Common myeloid progenitor, CD34-positive (primary cell): ENCODE results near the gene PIGM.

Experiments
- CTCF ChIA-PET: fragments of 350-600 bp; sonication (Branson Sonifier 250); formaldehyde crosslinking; loops from one replicate; lab custom pipeline; 2021; ENCODE audit warnings: antibody characterized with exemption; lab: Charles Lee
- POLR2A ChIA-PET: fragments of 350-600 bp; sonication (Branson Sonifier 250); formaldehyde crosslinking; loops from one replicate; lab custom pipeline; 2021; ENCODE audit warnings: antibody characterized with exemption; lab: Charles Lee
- DNase-seq, 3 donors: peaks; one replicate each; pipeline versions ENCODE4 v3.0.0 to v3.0.0-alpha.2; 2013
- H3K27ac ChIP-seq, 2 experiments: 1 replicate in 1 of 2; 2 replicates in 1 of 2; pipeline ENCODE4 v1.7.0; 2013; ENCODE audit warnings: inconsistent platforms in 2 of 2, low read length in 2 of 2, mild to moderate bottlenecking in 2 of 2, low read depth in 1 of 2, moderate library complexity in 1 of 2; ENCODE audit not compliant: severe bottlenecking in 2 of 2, insufficient read depth in 1 of 2, poor library complexity in 1 of 2
- H3K27me3 ChIP-seq, 5 experiments: replicated peaks in 2 of 5; 1 replicate in 3 of 5; 2 replicates in 2 of 5; pipeline versions ENCODE4 v1.6.1 to v1.7.0; 2013; ENCODE audit warnings: low read length in 4 of 5, mild to moderate bottlenecking in 2 of 5, moderate library complexity in 2 of 5, inconsistent platforms in 1 of 5; ENCODE audit not compliant: insufficient read depth in 5 of 5, control insufficient read depth in 4 of 5
- H3K36me3 ChIP-seq, 4 experiments: 1 replicate in 2 of 4; 2 replicates in 2 of 4; pipeline versions ENCODE4 v1.6.1 to v1.7.0; 2013; ENCODE audit warnings: low read length in 3 of 4, control low read depth in 1 of 4, mild to moderate bottlenecking in 1 of 4; ENCODE audit not compliant: control insufficient read depth in 4 of 4, insufficient read depth in 4 of 4
- H3K4me1 ChIP-seq, 4 experiments: 1 replicate in 3 of 4; 2 replicates in 1 of 4; pipeline versions ENCODE4 v1.6.1 to v1.7.1; 2013; ENCODE audit warnings: low read length in 3 of 4, mild to moderate bottlenecking in 3 of 4, control low read depth in 1 of 4, inconsistent platforms in 1 of 4, moderate library complexity in 1 of 4; ENCODE audit not compliant: control insufficient read depth in 4 of 4, insufficient read depth in 4 of 4; ENCODE audit errors: control extremely low read depth in 1 of 4
- H3K4me3 ChIP-seq, 7 experiments: 1 replicate in 4 of 7; 2 replicates in 3 of 7; pipeline versions ENCODE4 v1.5.1 to v1.7.0; 2013; ENCODE audit warnings: mild to moderate bottlenecking in 7 of 7, low read length in 6 of 7, moderate library complexity in 6 of 7, inconsistent platforms in 2 of 7, low read depth in 2 of 7, control low read depth in 1 of 7; ENCODE audit not compliant: insufficient read depth in 4 of 7, control insufficient read depth in 1 of 7; ENCODE audit errors: extremely low read depth in 1 of 7
- H3K9me3 ChIP-seq, 5 experiments: 1 replicate in 4 of 5; 2 replicates in 1 of 5; pipeline versions ENCODE4 v1.6.1 to v1.7.1; 2013; ENCODE audit warnings: low read length in 4 of 5, mild to moderate bottlenecking in 2 of 5, inconsistent platforms in 1 of 5, low read depth in 1 of 5, moderate library complexity in 1 of 5; ENCODE audit not compliant: control insufficient read depth in 4 of 5, insufficient read depth in 2 of 5; ENCODE audit errors: control extremely low read depth in 1 of 5
- WGBS: methylation state at CpG from one replicate; pipeline ENCODE4 v1.1.5; 2013; ENCODE audit not compliant: insufficient coverage; 5-methylcytosine and 5-hydroxymethylcytosine counted together

The PIGM gene

DNA sequence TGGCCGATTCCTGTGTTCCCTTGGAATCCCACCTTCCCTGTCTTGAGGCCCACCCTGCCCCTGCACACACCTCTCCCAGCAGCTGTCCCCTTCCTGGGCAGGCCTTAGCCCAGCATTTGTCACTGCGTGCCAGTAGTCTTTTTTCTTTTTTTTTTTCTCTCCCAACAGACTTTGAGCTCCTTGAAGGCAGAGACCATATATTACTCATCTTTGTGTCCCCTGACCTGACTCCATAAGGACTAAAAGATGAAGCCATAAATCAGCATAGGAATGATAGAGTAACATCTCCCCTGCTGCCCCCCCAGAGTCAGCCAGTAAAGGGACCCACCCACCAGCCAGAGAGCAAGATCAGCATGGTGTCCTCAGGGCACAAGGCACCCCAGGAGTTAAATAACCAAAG, 27.4 kb downstream of the PIGM start:
- H3K27me3 ChIP-seq, result no peaks in the 10 kb centered on the region
- 92% methylated on average over 1 of the region's 2 CpGs for WGBS
- ChIA-PET CTCF (interaction anchor here (0.8 to 2.7 kb wide), 13 partner anchors 10 to 206 kb away, joined by 3 to 8 read pairs (median 4); partner anchors contain the start of gene IGSF9), POLR2A (no interaction called here)
- H3K9me3 ChIP-seq, result no peaks in the 10 kb centered on the region
- H3K4me1 ChIP-seq, result no peaks in the 10 kb centered on the region
- H3K36me3 ChIP-seq, result no peaks in the 10 kb centered on the region
- no peak for DNase-seq
- no peak overlapping the region for H3K27ac ChIP-seq
- H3K4me3 ChIP-seq, result no peak overlapping the region

DNA sequence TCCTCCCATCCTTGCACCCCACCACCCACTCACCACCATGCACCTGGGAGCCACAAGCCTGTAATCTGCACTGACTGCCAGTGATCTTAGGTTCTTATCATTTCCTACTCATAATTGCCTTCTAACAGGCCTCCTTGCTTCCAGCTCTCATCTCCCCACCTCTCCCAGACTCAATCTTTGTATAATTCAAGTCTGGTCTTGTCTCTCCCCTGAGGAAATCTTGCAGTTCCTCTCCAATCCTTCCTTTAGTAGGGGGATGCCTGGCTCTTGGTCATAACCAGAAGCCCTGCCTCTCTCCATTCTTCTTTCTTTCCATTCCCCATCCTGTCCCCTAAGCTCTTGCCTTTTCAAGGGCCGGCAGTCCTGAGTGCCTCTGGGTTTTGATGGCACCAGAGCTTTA, 27.8 kb downstream of the PIGM start:
- no peak overlapping the region for H3K27ac ChIP-seq
- H3K36me3 ChIP-seq, result no peaks in the 10 kb centered on the region
- DNase-seq, result no peak
- 86% methylated on average over 1 of the region's 1 CpG for WGBS
- CTCF ChIA-PET, result interaction anchor here (0.8 to 2.7 kb wide), 14 partner anchors 11 to 205 kb away, joined by 3 to 8 read pairs (median 4); partner anchors contain the start of gene IGSF9
- H3K4me3 ChIP-seq, result no peak overlapping the region
- POLR2A ChIA-PET, result no interaction called here
- no peaks in the 10 kb centered on the region for H3K9me3 ChIP-seq
- peaks cover 0 to 2% (median 0%) of the 10 kb centered on the region in 5 experiments for H3K27me3 ChIP-seq
- no peaks in the 10 kb centered on the region for H3K4me1 ChIP-seq

DNA sequence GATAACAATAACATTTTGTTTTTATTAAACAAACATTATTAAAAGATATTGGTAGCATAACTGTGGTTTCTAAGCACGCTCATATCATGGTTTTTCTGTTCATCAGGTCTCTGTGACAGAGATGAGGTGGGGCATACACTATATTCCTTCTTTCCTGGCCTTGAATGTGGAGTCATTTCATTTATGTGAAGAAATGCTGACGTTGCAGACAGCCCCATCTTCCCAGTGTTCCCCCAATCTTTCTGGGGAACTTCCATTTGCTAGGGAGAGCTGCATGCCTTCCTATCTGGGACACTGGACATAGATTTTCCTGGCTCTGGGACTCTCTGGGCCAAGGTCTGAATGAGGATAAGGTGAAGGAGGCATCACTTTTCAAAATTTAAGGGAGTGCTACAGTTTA, 30.4 kb downstream of the PIGM start:
- ChIA-PET CTCF (interaction anchor here (1.1 to 2.6 kb wide), 8 partner anchors 8 to 109 kb away, joined by 3 to 7 read pairs (median 5); no protein-coding TSS in a partner anchor), POLR2A (no interaction called here)
- peaks cover 0 to 5% (median 0%) of the 10 kb centered on the region in 5 experiments for H3K27me3 ChIP-seq
- 100% methylated on average over 1 of the region's 2 CpGs for WGBS
- no peaks in the 10 kb centered on the region for H3K4me1 ChIP-seq
- no peak overlapping the region for H3K27ac ChIP-seq
- no peaks in the 10 kb centered on the region for H3K36me3 ChIP-seq
- H3K9me3 ChIP-seq, result no peaks in the 10 kb centered on the region
- no peak overlapping the region for H3K4me3 ChIP-seq
- no peak for DNase-seq

DNA sequence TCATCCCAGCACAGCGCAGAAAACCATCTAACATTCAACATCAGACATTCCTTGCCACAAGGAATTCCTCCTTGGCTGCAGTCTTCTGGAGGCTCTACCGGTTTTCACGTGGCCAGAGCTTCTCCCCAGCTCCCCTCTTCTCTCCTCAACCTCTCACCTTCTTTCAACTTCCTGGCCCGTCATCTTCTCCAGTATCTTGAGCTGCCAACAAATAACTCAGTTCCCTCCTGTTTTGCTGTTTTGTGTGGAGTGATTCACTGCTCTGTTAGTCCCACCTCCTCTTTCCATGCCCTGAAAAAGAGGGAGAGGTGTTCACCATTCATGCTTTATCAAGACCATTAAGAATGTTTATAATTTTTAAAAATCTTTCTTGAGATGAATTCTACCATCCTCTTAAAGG, 32.6 kb downstream of the PIGM start:
- WGBS, result 89% methylated on average over 3 of the region's 4 CpGs
- Histone ChIP-seq H3K27ac (no peak overlapping the region), H3K27me3 (peaks cover 0 to 5% (median 0%) of the 10 kb centered on the region in 5 experiments), H3K4me3 (no peak overlapping the region), H3K4me1 (no peaks in the 10 kb centered on the region), H3K9me3 (no peaks in the 10 kb centered on the region), H3K36me3 (no peaks in the 10 kb centered on the region)
- DNase-seq, result no peak
- ChIA-PET CTCF (interaction anchor here (0.8 to 2.0 kb wide), 4 partner anchors 8 to 21 kb away, joined by 3 to 9 read pairs (median 3); no protein-coding TSS in a partner anchor), POLR2A (no interaction called here)

DNA sequence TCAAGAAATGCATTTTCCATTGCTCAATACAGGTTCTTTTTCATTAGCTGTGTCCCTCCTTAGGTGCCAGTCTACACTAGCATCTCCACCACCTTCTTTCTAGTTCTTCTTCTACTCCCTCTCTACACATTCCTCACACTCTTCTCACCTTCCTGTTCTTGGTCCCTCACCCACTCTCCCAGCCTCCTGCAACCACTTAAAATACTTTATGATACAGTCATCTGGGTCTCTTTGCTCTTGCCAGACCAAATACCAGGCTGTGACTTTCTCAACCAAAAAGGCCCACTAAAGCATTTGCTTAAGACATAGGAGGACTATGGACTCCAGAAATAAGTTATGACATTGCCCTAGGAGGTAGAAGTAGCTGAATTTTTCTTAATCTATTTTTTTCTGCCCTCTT, 35.1 kb downstream of the PIGM start:
- no peak for DNase-seq
- Histone ChIP-seq H3K4me1 (peaks cover 0 to 3% (median under 1%) of the 10 kb centered on the region in 4 experiments), H3K4me3 (no peak overlapping the region), H3K27me3 (peaks cover 0 to 5% (median 0%) of the 10 kb centered on the region in 5 experiments), H3K9me3 (no peaks in the 10 kb centered on the region), H3K36me3 (no peaks in the 10 kb centered on the region), H3K27ac (no peak overlapping the region)
- ChIA-PET CTCF (no interaction called here), POLR2A (no interaction called here)

DNA sequence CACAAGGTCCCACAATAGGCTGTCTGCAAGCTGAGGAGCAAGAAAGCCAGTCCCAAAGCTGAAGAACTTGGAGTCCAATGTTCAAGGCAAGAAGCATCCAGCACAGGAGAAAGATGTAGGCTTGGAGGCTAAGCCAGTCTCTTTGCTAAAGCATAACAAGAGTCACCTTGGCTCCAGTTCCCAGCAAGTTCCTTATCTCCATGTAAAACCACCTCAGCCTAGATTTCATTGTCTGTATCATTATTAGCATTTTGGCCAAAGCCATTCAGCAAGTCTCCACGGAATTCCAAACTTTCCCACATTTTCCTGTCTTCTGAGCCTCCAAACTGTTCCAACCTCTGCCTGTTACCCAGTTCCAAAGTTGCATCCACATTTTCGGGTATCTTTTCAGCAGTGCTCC, 36.9 kb downstream of the PIGM start:
- no peak for DNase-seq
- WGBS, result 100% methylated on average over 2 of the region's 2 CpGs
- H3K27ac ChIP-seq, result no peak overlapping the region
- H3K4me1 ChIP-seq, result peaks cover 0 to 8% (median 6%) of the 10 kb centered on the region in 4 experiments
- H3K4me3 ChIP-seq, result no peak overlapping the region
- ChIA-PET CTCF (interaction anchor here (1.7 kb wide), 1 partner anchor 13 kb away, joined by 5 read pairs; no protein-coding TSS in a partner anchor), POLR2A (no interaction called here)
- H3K36me3 ChIP-seq, result no peaks in the 10 kb centered on the region
- H3K27me3 ChIP-seq, result peaks cover 0 to 5% (median 0%) of the 10 kb centered on the region in 5 experiments
- no peaks in the 10 kb centered on the region for H3K9me3 ChIP-seq

DNA sequence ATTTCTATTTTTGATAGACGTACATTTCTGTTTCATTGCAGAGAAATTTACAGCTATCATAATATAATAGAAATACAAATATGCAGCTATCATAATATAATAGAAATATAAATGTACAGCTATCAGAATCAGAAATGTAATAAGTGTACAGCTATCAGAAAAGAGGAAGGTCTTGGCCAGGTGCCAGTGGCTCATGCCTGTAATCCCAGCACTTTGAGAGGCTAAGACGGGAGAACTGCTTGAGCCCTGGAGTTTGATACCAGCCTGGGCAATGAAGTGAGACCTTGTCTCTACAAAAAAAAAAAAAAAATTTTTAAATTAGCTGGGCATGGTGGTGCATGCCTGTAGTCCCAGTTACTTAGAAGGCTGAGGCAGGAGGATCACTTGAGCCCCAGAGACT, 37.9 kb downstream of the PIGM start:
- Histone ChIP-seq H3K27ac (no peak overlapping the region), H3K4me1 (peaks cover 0 to 8% (median 6%) of the 10 kb centered on the region in 4 experiments), H3K4me3 (no peak overlapping the region), H3K9me3 (no peaks in the 10 kb centered on the region), H3K36me3 (no peaks in the 10 kb centered on the region), H3K27me3 (peaks cover 0 to 4% (median 0%) of the 10 kb centered on the region in 5 experiments)
- CTCF ChIA-PET, result interaction anchor here (1.6 to 1.7 kb wide), 3 partner anchors 8 to 13 kb away, joined by 4 to 5 read pairs (median 5); no protein-coding TSS in a partner anchor
- WGBS, result no CpG with 5 or more reads among the region's 2 CpGs
- POLR2A ChIA-PET, result no interaction called here
- no peak for DNase-seq
